ENCODE results near the gene AQP12B. TPM values are rescaled to one million over a fixed set of nuclear protein-coding genes. Genes with fewer than 3 reads are reported as not detected.

AQP12B gene
- total RNA-seq, 1 donor from 2014 or later = not detected

DNA sequence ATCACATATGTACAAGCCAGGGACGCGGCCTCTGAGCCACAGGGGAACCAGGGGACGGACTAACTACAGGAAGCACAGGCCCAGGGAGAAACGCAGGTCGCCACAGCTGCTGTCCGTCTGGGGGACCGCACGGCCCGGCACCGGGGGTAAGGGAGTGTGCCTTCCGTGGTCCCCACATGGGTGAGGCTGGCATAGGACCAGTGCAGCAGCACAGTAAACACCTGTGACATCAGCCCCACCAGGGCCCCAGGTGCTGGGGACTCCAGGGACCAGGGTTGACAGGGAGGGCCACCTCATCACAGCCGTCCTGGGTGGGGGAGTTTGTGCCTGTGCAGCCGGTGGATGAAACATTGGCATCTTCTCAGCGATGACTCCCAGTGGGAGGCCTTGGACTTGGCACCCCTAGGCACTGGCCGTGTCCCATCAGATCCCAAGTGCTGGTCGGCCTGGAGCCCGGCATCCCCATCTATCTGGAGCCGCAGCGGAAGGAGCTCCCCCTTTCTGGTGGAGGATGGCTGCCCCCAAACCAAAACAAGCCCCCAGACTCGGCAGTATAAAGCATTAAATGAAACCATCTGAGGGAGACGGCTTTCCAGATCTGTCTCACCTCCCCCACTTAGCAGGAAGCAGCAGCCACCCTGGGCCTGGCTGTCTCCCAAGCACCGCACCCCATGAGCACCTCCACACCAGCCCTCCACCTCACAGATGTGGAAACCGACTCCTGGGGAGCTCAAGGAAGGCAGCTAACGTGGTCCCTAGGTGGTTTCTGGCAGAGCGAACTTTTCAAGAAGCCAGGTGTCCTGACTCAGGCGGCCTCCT is 31.5 kb upstream of the AQP12B start:
- DNase-seq = no peak

DNA sequence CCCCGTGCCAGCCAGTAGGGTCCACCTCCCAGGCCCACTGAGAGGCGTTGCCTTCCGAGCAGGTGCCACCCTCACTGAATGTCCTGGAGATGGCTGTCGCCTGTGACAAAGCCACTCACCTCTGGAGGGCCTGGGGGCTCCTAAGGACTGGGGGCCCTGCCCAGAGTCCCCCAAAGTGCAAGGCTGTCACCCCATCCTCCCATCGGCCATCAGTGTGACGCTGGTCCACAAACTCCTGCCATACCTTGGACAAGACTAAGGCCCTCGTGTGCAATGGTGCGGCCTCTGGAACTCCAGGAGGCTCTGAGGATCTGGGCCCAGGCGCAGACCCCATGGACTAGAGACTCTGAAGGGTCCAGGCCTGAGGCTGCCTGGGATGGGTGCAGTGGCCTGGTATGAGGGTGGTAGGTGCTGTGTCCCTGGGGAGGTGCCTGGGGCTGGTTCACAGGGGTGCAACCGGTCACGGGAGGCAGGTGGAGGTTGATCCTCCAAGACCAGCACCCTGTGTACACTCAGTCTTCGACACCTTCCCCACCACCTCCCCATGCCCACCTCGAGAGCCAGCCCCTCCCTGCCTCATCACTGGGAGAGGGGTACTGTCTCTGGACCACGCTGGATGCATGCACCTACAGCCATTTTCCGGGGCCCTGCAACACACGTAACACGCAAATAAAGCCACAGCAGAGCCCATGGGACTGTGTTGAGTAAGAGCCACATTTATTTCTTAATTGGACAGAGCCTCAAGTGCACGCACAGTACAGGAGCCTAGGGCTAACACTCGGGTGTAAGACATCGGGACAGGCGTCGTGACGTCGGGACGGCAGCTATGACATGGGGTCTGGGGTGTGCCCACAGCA is 30.6 kb upstream of the AQP12B start:
- Mint-ChIP-seq H3K9me3 (no peaks in the 10 kb centered on the region), H3K27ac (no peak overlapping the region), H3K4me1 (no peaks in the 10 kb centered on the region), H3K36me3 (ENCODE audit: low read depth) (no peaks in the 10 kb centered on the region), H3K27me3 (peaks cover 6% of the 10 kb centered on the region), H3K4me3 (no peak overlapping the region)
- ATAC-seq (ENCODE audit: low read depth) (no peak), DNase-seq (no peak)
- ChIA-PET POLR2A (no interaction called here), CTCF (no interaction called here)
- intact Hi-C loops (cut with micrococcal nuclease) = no loop called here
- TF ChIP-seq, protein P1, sequence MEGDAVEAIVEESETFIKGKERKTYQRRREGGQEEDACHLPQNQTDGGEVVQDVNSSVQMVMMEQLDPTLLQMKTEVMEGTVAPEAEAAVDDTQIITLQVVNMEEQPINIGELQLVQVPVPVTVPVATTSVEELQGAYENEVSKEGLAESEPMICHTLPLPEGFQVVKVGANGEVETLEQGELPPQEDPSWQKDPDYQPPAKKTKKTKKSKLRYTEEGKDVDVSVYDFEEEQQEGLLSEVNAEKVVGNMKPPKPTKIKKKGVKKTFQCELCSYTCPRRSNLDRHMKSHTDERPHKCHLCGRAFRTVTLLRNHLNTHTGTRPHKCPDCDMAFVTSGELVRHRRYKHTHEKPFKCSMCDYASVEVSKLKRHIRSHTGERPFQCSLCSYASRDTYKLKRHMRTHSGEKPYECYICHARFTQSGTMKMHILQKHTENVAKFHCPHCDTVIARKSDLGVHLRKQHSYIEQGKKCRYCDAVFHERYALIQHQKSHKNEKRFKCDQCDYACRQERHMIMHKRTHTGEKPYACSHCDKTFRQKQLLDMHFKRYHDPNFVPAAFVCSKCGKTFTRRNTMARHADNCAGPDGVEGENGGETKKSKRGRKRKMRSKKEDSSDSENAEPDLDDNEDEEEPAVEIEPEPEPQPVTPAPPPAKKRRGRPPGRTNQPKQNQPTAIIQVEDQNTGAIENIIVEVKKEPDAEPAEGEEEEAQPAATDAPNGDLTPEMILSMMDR (IDR thresholded peaks at IDR 0.05) = no peak

More for the DNA sequence above, 31.5 kb upstream of the AQP12B start:
- intact Hi-C loops (cut with micrococcal nuclease) = no loop called here
- Mint-ChIP-seq H3K4me3 (no peak overlapping the region), H3K36me3 (ENCODE audit: low read depth) (no peaks in the 10 kb centered on the region), H3K4me1 (no peaks in the 10 kb centered on the region), H3K27me3 (peaks cover 5% of the 10 kb centered on the region), H3K9me3 (no peaks in the 10 kb centered on the region), H3K27ac (no peak overlapping the region)
- ChIA-PET CTCF (no interaction called here), POLR2A (no interaction called here)
- TF ChIP-seq, protein P1 (IDR thresholded peaks at IDR 0.05) = no peak
- ATAC-seq (ENCODE audit: low read depth) = no peak

- no peak overlapping the region for H3K4me3 Mint-ChIP-seq
- intact Hi-C loops (cut with micrococcal nuclease) = no loop called here
These were observed 29.4 kb upstream of the AQP12B start for GRCh38 chr2:240712121-240712520.

DNA sequence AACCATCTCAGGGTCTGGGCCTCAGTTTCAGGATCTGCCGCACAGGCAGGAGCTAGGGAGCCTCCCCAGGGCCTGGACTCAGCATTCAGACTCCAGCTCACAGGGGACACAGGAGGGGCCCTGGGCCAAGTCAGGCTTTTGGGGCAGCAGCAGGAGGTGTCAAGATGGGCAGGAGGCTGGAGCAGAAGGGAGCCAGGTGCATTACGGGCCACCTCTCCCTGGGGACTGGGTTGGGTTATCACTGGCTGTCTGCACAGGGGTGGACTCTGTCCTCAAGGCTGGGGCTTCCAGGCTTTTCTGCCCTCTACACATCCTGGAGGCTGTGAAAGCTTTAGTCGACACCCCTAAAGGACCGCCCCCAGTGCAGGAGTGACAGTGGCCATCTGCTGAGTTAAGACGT is 29.0 kb upstream of the AQP12B start:
- POLR2A ChIA-PET = no interaction called here
- intact Hi-C loops (cut with micrococcal nuclease) = no loop called here
- peaks cover 6% of the 10 kb centered on the region for H3K27me3 Mint-ChIP-seq

More at GRCh38 chr2:240712121-240712520, 29.4 kb upstream of the AQP12B start:
- ATAC-seq (ENCODE audit: low read depth) (no peak), DNase-seq (no peak)
- no peaks in the 10 kb centered on the region for H3K9me3 Mint-ChIP-seq
- no peaks in the 10 kb centered on the region for H3K36me3 Mint-ChIP-seq (ENCODE audit: low read depth)
- peaks cover 6% of the 10 kb centered on the region for H3K27me3 Mint-ChIP-seq
- ChIA-PET POLR2A (no interaction called here), CTCF (no interaction called here)
- TF ChIP-seq, protein P1 (IDR thresholded peaks at IDR 0.05) = no peak
- no peaks in the 10 kb centered on the region for H3K4me1 Mint-ChIP-seq
- no peak overlapping the region for H3K27ac Mint-ChIP-seq

More for the DNA sequence above, 29.0 kb upstream of the AQP12B start:
- ATAC-seq (ENCODE audit: low read depth) = no peak
- DNase-seq = no peak
- no peaks in the 10 kb centered on the region for H3K36me3 Mint-ChIP-seq (ENCODE audit: low read depth)
- no peak overlapping the region for H3K27ac Mint-ChIP-seq
- H3K9me3 Mint-ChIP-seq = no peaks in the 10 kb centered on the region
- no peak overlapping the region for H3K4me3 Mint-ChIP-seq
- TF ChIP-seq, protein P1 (IDR thresholded peaks at IDR 0.05) = no peak
- CTCF ChIA-PET = no interaction called here
- H3K4me1 Mint-ChIP-seq = no peaks in the 10 kb centered on the region
